HUDEP-2 (cell line): Measurements from ENCODE around the gene FOXP1.
A peak's percentile ranks its signal among the peaks of the same experiment; 100 is the strongest.

Source experiments
- DNase-seq, 76 experiments: peaks; one replicate each; lab custom pipeline; 2025; ENCODE audit not compliant: unreplicated experiment in 76 of 76; lab: John Stamatoyannopoulos, UW

The FOXP1 gene

GRCh38 chr3:71075494-71075893 is 508.0 kb downstream of the FOXP1 start:
- DNase-seq: no peak

- no peak for DNase-seq
Observed at GRCh38 chr3:71074423-71074822, 509.1 kb downstream of the FOXP1 start.

- no peak for DNase-seq
Observed at GRCh38 chr3:71072986-71073385, 510.5 kb downstream of the FOXP1 start.

- DNase-seq: no peak
Observed at GRCh38 chr3:71072287-71072686, 511.2 kb downstream of the FOXP1 start.

GRCh38 chr3:71070497-71071463 is 512.7 kb downstream of the FOXP1 start:
- no peak for DNase-seq

GRCh38 chr3:71069797-71070196 is 513.7 kb downstream of the FOXP1 start:
- peak in 37 of 76 experiments; percentile 1 to 62 (median 16) for DNase-seq

- no peak for DNase-seq
Observed at GRCh38 chr3:71067977-71068654, 515.4 kb downstream of the FOXP1 start.

- DNase-seq: no peak
Observed at GRCh38 chr3:71066849-71067261, 516.7 kb downstream of the FOXP1 start.

- no peak for DNase-seq
Observed at GRCh38 chr3:71066356-71066755, 517.2 kb downstream of the FOXP1 start.

GRCh38 chr3:71065764-71066013 is 517.8 kb downstream of the FOXP1 start:
- no peak for DNase-seq

GRCh38 chr3:71064956-71065763 is 518.4 kb downstream of the FOXP1 start:
- DNase-seq: peak in 5 of 76 experiments; percentile 4 to 15 (median 12)

- DNase-seq: peak in 5 of 76 experiments; percentile 0 to 9 (median 6)
Observed at GRCh38 chr3:71064291-71064955, 519.1 kb downstream of the FOXP1 start.

- DNase-seq: no peak
Observed at GRCh38 chr3:71063773-71064290, 519.7 kb downstream of the FOXP1 start.

GRCh38 chr3:71062952-71063772 is 520.4 kb downstream of the FOXP1 start:
- no peak for DNase-seq

- DNase-seq: no peak
Observed at GRCh38 chr3:71062037-71062932, 521.2 kb downstream of the FOXP1 start.

- no peak for DNase-seq
Observed at GRCh38 chr3:71061581-71061980, 521.9 kb downstream of the FOXP1 start.

GRCh38 chr3:71061037-71061436 is 522.5 kb downstream of the FOXP1 start:
- no peak for DNase-seq

GRCh38 chr3:71060536-71060935 is 523.0 kb downstream of the FOXP1 start:
- no peak for DNase-seq

- no peak for DNase-seq
Observed at GRCh38 chr3:71057526-71057894, 526.0 kb downstream of the FOXP1 start.
